Nucleus accumbens (tissue), 56 donors: ENCODE results near the gene LIPM.
"Not testable (repeated sequence)": the region's sequence is repeated elsewhere in the genome, so short reads cannot be mapped to it uniquely, and the experiment has no call there.

ENCODE experiments used
- DNase-seq, 56 donors: peaks; one replicate each; lab custom pipeline; 2025; lab: John Stamatoyannopoulos, UW

Gene LIPM

GRCh38 chr10:88835910-88836221 lies 33.3 kb downstream of the LIPM start:
- DNase-seq, result no peak

GRCh38 chr10:88837632-88838031 lies 35.1 kb downstream of the LIPM start:
- not testable (repeated sequence) for DNase-seq

GRCh38 chr10:88838766-88839350 lies 36.3 kb downstream of the LIPM start:
- no peak for DNase-seq

- no peak for DNase-seq
These were observed 37.6 kb downstream of the LIPM start for GRCh38 chr10:88840104-88840503.

GRCh38 chr10:88840881-88841280 lies 38.4 kb downstream of the LIPM start:
- no peak for DNase-seq

- DNase-seq, result no peak
These were observed 39.0 kb downstream of the LIPM start for GRCh38 chr10:88841316-88842111.

- no peak for DNase-seq
These were observed 40.6 kb downstream of the LIPM start for GRCh38 chr10:88843171-88843570.

- no peak for DNase-seq
These were observed 46.0 kb downstream of the LIPM start for GRCh38 chr10:88848499-88848898.

- no peak for DNase-seq
These were observed 46.7 kb downstream of the LIPM start for GRCh38 chr10:88849234-88849633.

- no peak for DNase-seq
These were observed 48.2 kb downstream of the LIPM start for GRCh38 chr10:88850712-88851111.

- no peak for DNase-seq
These were observed 49.2 kb downstream of the LIPM start, which contains the start of gene ANKRD22 for GRCh38 chr10:88851706-88852105. Gene ANKRD22 (minus strand): TSS chr10:88851844. CDS start chr10:88851607, 237 bp downstream.

- no peak for DNase-seq
These were observed 49.8 kb downstream of the LIPM start for GRCh38 chr10:88852327-88852726.

GRCh38 chr10:88853155-88853881 lies 50.8 kb downstream of the LIPM start:
- no peak for DNase-seq

GRCh38 chr10:88854684-88855083 lies 52.2 kb downstream of the LIPM start:
- no peak for DNase-seq

GRCh38 chr10:88857831-88858230 lies 55.3 kb downstream of the LIPM start:
- DNase-seq, result no peak

- DNase-seq, result no peak
These were observed 56.0 kb downstream of the LIPM start for GRCh38 chr10:88858491-88858890.

GRCh38 chr10:88861036-88861435 lies 58.5 kb downstream of the LIPM start:
- no peak for DNase-seq

- DNase-seq, result no peak
These were observed 62.8 kb downstream of the LIPM start for GRCh38 chr10:88865281-88865876.

GRCh38 chr10:88866454-88866853 lies 63.9 kb downstream of the LIPM start:
- no peak for DNase-seq

GRCh38 chr10:88870089-88870488 lies 67.6 kb downstream of the LIPM start:
- no peak for DNase-seq
